NCI-H1436 treated with DMSO at 0.1 percent for 48 hours (cell line): Measurements from ENCODE around the gene CCDC77.

Experiments
- DNase-seq: peaks from one replicate; lab custom pipeline; 2025; lab: John Stamatoyannopoulos, UW

CCDC77 gene

DNA sequence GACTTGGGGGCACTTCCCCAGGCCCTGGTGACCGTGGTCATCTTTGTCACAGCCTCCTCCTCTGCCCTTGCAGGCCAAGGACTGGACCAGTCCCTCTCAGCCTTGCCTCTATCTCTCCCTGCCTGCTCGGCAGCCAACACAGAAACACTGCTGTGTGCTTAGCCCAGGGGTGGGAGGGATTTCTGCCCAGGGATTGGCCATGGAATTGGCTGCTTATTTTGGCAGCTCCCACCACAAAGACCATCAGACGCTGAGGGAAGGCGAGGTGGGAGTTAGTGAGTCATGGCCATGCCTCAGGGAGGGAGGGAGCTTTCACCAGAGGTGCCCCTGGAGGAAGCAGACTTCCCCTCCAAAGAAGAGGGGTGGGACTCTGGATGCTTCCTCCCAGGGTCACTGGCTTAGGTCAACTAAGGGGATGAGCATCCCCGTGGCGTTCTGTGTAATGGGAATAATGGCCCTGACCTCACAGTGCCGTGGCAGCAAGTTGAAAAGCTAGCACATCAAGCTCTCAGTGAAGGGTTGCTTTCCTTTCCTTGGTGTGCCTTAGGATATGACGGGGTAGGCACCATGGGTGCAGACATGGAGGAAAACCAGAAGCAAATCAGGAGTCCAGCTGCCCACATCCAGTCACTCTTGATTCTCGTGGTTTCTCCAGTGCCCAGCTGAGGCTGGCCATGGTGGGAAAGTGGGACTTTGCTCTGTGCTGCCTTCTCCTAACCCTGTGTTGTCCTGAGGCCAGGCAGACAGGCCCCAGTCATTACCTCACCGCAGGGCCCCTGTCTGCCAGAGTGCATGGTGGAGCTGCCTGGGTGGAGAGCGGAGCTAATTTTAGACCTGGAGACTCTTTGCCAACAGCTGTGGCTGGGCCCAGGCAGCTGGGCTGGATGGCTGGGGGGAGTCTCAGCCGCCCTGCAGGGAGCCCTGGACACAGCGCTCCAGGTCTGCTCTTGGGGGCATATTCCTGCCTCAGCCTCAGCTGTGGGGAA is 79.7 kb downstream of the CCDC77 start:
- no peak for DNase-seq

DNA sequence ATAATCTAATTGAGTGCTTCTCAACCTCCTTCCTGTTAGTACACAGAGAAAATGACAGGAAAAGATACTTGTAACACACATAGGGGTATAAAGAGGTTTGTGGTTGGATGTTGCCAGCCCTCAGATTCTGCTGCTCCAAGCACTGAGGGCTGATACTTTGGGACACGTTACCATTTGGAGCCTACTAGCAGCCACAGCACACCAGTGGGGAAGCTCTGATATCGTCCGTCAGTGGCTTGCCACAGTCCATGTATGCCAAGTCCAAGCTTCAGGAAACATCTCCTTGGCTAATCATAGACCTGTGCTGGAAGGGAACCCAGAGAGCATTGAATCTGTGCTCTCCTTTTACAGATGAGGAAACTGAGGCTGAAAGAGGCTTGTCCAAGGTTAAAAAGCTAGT is 80.6 kb downstream of the CCDC77 start:
- no peak for DNase-seq

- DNase-seq = no peak
Measured at GRCh38 chr12:484096-484495, 82.7 kb downstream of the CCDC77 start.

DNA sequence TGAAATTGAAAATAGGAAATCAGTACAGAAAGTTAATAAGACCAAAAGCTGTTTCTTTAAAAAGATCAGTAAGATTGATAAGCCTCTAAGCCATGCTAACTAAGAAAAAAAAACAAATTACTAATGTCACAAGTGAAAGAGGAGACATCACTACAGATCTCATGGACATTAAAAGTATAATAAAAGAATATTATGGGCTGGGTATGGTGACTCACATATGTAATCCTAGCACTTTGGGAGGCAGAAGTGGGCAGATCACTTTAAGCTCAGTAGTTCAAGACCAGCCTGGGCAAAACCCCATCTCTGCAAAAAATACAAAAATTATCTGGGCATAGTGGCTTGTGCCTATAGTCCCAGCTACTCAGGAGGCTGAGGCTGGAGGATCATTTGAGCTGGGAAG is 88.8 kb downstream of the CCDC77 start:
- DNase-seq = no peak
